ENCODE results near the gene CYP2W1. TPM values are rescaled to one million over a fixed set of nuclear protein-coding genes. Genes with fewer than 3 reads are reported as not detected.

The CYP2W1 gene
- total RNA-seq, 6 experiments from 2014 or later, result 0.15 to 0.25 TPM; not detected in 4

- no peaks in the 10 kb centered on the region for H3K9me3 Mint-ChIP-seq
- no peak overlapping the region for H3K27ac Mint-ChIP-seq
- no peak for DNase-seq
- no peaks in the 10 kb centered on the region for H3K4me1 Mint-ChIP-seq (ENCODE audit: low read depth)
- no peak overlapping the region for H3K4me3 Mint-ChIP-seq
- H3K27me3 Mint-ChIP-seq (ENCODE audit: insufficient read depth), result peaks cover 9% of the 10 kb centered on the region
- H3K36me3 Mint-ChIP-seq (ENCODE audit: low read depth), result no peaks in the 10 kb centered on the region
- TF ChIP-seq CTCF (IDR thresholded peaks at IDR 0.05), result no peak
These were observed 38.2 kb upstream of the CYP2W1 start for GRCh38 chr7:944744-945143.

GRCh38 chr7:945147-945555 is 37.8 kb upstream of the CYP2W1 start:
- peaks cover 11% of the 10 kb centered on the region for H3K27me3 Mint-ChIP-seq (ENCODE audit: insufficient read depth)
- no peak overlapping the region for H3K27ac Mint-ChIP-seq
- no peaks in the 10 kb centered on the region for H3K9me3 Mint-ChIP-seq
- H3K4me1 Mint-ChIP-seq (ENCODE audit: low read depth), result no peaks in the 10 kb centered on the region
- TF ChIP-seq CTCF (IDR thresholded peaks at IDR 0.05), result no peak
- H3K36me3 Mint-ChIP-seq (ENCODE audit: low read depth), result no peaks in the 10 kb centered on the region
- no peak overlapping the region for H3K4me3 Mint-ChIP-seq
- no peak for DNase-seq

GRCh38 chr7:945556-946255 is 37.3 kb upstream of the CYP2W1 start:
- no peak overlapping the region for H3K27ac Mint-ChIP-seq
- DNase-seq, result no peak
- H3K36me3 Mint-ChIP-seq (ENCODE audit: low read depth), result no peaks in the 10 kb centered on the region
- peaks cover 11% of the 10 kb centered on the region for H3K27me3 Mint-ChIP-seq (ENCODE audit: insufficient read depth)
- no peak overlapping the region for H3K4me3 Mint-ChIP-seq
- H3K9me3 Mint-ChIP-seq, result no peaks in the 10 kb centered on the region
- no peaks in the 10 kb centered on the region for H3K4me1 Mint-ChIP-seq (ENCODE audit: low read depth)
- no peak for TF ChIP-seq CTCF (IDR thresholded peaks at IDR 0.05)

GRCh38 chr7:946256-946996 is 36.6 kb upstream of the CYP2W1 start:
- no peaks in the 10 kb centered on the region for H3K36me3 Mint-ChIP-seq (ENCODE audit: low read depth)
- no peaks in the 10 kb centered on the region for H3K4me1 Mint-ChIP-seq (ENCODE audit: low read depth)
- no peak for DNase-seq
- no peak overlapping the region for H3K27ac Mint-ChIP-seq
- H3K4me3 Mint-ChIP-seq, result no peak overlapping the region
- no peaks in the 10 kb centered on the region for H3K9me3 Mint-ChIP-seq
- H3K27me3 Mint-ChIP-seq (ENCODE audit: insufficient read depth), result peaks cover 13% of the 10 kb centered on the region
- TF ChIP-seq CTCF (IDR thresholded peaks at IDR 0.05), result no peak

GRCh38 chr7:947391-948210 is 35.4 kb upstream of the CYP2W1 start:
- Mint-ChIP-seq H3K27me3 (ENCODE audit: insufficient read depth) (peaks cover 20% of the 10 kb centered on the region), H3K27ac (no peak overlapping the region), H3K4me1 (ENCODE audit: low read depth) (no peaks in the 10 kb centered on the region), H3K4me3 (no peak overlapping the region), H3K36me3 (ENCODE audit: low read depth) (no peaks in the 10 kb centered on the region), H3K9me3 (no peaks in the 10 kb centered on the region)
- DNase-seq, result no peak
- TF ChIP-seq CTCF (IDR thresholded peaks at IDR 0.05), result no peak
